PC-3 (cell line): ENCODE results near the gene PKD1L1. TPM values are rescaled to one million over a fixed set of nuclear protein-coding genes. Genes with fewer than 3 reads are reported as not detected.

Experiments
- ATAC-seq: fragments of 200-7000 bp; cut with Tn5 transposase; 2 replicates; pipeline ENCODE4 v1.9.1; 2020; ENCODE audit warnings: mild to moderate bottlenecking, moderate library complexity
- BruUV-seq: library from RNA; stranded (reverse); fragments of 400-500 nt; replicated peaks from 2 replicates; lab custom pipeline; 2021; lab: Mats Ljungman, UMichigan
- CTCF ChIA-PET: fragments of 300-600 bp; sonication (Branson Sonifier 250); formaldehyde crosslinking; loops from one replicate; lab custom pipeline; 2022; ENCODE audit warnings: antibody characterized with exemption; lab: Charles Lee
- POLR2A ChIA-PET: fragments of 300-600 bp; sonication (Branson Sonifier 250); formaldehyde crosslinking; loops from one replicate; lab custom pipeline; 2022; ENCODE audit warnings: antibody characterized with exemption; ENCODE audit not compliant: unreplicated experiment; lab: Charles Lee
- DNase-seq: peaks from one replicate; pipeline ENCODE4 v3.0.0-alpha.2; 2015
- H2AFZ ChIP-seq: fragments of 300-600 bp; sonication (generic); 2 replicates; pipeline ENCODE4 v1.6.0; 2016; ENCODE audit warnings: antibody characterized with exemption, low read length
- H3F3A ChIP-seq: fragments of 300-600 bp; sonication (generic); one replicate; pipeline ENCODE4 v1.6.0; 2017; ENCODE audit warnings: antibody characterized with exemption, low read length, control low read depth, mild to moderate bottlenecking; ENCODE audit not compliant: unreplicated experiment
- H3K27ac ChIP-seq: fragments of 300-600 bp; sonication (generic); 2 replicates; pipeline ENCODE4 v1.5.1; 2016; ENCODE audit warnings: mild to moderate bottlenecking, low read length
- H3K27me3 ChIP-seq: fragments of 300-600 bp; sonication (generic); 2 replicates; pipeline ENCODE4 v1.6.1; 2016; ENCODE audit warnings: low read length, mixed read lengths
- H3K36me3 ChIP-seq: fragments of 300-600 bp; sonication (generic); 2 replicates; pipeline ENCODE4 v1.6.1; 2016; ENCODE audit warnings: low read depth, mixed run types, low read length, mixed read lengths
- H3K4me1 ChIP-seq: fragments of 300-600 bp; sonication (generic); 2 replicates; pipeline ENCODE4 v1.5.1; 2016; ENCODE audit warnings: low read length; ENCODE audit not compliant: insufficient read depth
- H3K4me2 ChIP-seq: fragments of 300-600 bp; sonication (generic); 2 replicates; pipeline ENCODE4 v1.6.0; 2016; ENCODE audit warnings: low read length
- H3K4me3 ChIP-seq: fragments of 300-600 bp; sonication (generic); 2 replicates; pipeline ENCODE4 v1.5.1; 2016; ENCODE audit warnings: mild to moderate bottlenecking, low read length, mixed read lengths
- H3K79me2 ChIP-seq: fragments of 300-600 bp; sonication (generic); 2 replicates; pipeline ENCODE4 v1.6.1; 2017; ENCODE audit warnings: low read length, mixed read lengths
- H3K9ac ChIP-seq: fragments of 300-600 bp; sonication (generic); 2 replicates; pipeline ENCODE4 v1.6.0; 2016; ENCODE audit warnings: mild to moderate bottlenecking, low read length
- H3K9me2 ChIP-seq: fragments of 300-600 bp; sonication (generic); replicated peaks from 2 replicates; pipeline ENCODE4 v1.6.1; 2016; ENCODE audit warnings: mixed run types, low read length, mixed read lengths
- H3K9me3 ChIP-seq: fragments of 300-600 bp; sonication (generic); 2 replicates; pipeline ENCODE4 v1.6.1; 2016; ENCODE audit warnings: low read length, mixed read lengths
- H4K20me1 ChIP-seq: fragments of 300-600 bp; sonication (generic); 2 replicates; pipeline ENCODE4 v1.6.1; 2016; ENCODE audit warnings: low read length, mixed read lengths
- EZH2 ChIP-seq: fragments of 300-600 bp; sonication (generic); IDR thresholded peaks from one replicate; pipeline ENCODE4 v1.6.1; 2017; ENCODE audit warnings: antibody characterized with exemption, mild to moderate bottlenecking, low read length; ENCODE audit not compliant: unreplicated experiment
- EZH2phosphoT487 ChIP-seq: fragments of 300-600 bp; sonication (generic); IDR thresholded peaks from 2 replicates; pipeline ENCODE4 v1.6.1; 2018; ENCODE audit warnings: mild to moderate bottlenecking, antibody characterized with exemption, low read length, borderline replicate concordance
- intact Hi-C: fragments of 100-400 bp; cut with micrococcal nuclease; formaldehyde crosslinking; loops from 2 replicates; pipeline ENCODE4 v1.9.0; 2023
- total RNA-seq: library from RNA; depleted of rRNA; stranded (reverse); fragments of >200 nt; gene quantifications from 2 replicates; pipeline ENCODE4 v1.2.3, GENCODE V29; 2014
- TF ChIP-seq, protein P1 (sequence below): fragments of 300-600 bp; sonication (generic); conservative IDR thresholded peaks from 2 replicates; pipeline ENCODE4 v1.5.1; 2017; ENCODE audit warnings: antibody characterized with exemption, low read depth, mild to moderate bottlenecking, low read length

The PKD1L1 gene
- total RNA-seq, 1 experiment from 2014 or later, result 0.04 TPM

DNA sequence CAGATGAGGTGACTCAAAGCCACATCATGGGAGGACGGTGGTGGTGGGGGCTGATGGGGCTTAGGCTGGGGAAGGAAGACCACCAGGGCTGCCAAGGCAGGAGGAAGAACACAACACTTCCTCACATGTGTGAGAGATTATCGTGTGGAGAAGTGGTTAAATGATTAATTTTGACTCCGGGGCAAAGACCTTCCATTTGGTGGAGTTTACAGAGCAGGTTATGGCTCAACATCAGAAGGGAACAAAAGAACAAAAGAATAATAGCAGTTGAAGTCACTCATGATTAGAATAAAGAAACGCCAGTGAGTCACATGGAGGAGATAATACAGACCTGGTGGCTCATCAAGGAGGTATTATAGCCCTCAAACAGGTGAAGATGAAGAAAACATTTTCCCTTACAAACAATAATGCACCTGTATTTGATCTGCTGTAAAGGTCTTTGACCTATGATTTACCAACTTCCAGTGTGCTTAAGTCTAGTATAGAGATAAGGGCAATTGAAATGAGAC lies 170.1 kb downstream of the PKD1L1 start:
- Histone ChIP-seq H3K9ac (no peak overlapping the region), H4K20me1 (no peaks in the 10 kb centered on the region), H3K27me3 (no peaks in the 10 kb centered on the region), H3K4me1 (peaks cover 46% of the 10 kb centered on the region), H3K9me2 (no peaks in the 10 kb centered on the region), H3F3A (peaks cover under 1% of the 10 kb centered on the region), H3K27ac (0 out of 2 replicates have a peak overlapping the region, but pooled peaks have one; percentile 10), H3K9me3 (no peaks in the 10 kb centered on the region), H3K36me3 (no peaks in the 10 kb centered on the region), H3K79me2 (no peaks in the 10 kb centered on the region), H3K4me2 (no peak overlapping the region), H3K4me3 (no peak overlapping the region), H2AFZ (0 out of 2 replicates have a peak overlapping the region, but pooled peaks have one; percentile 10)
- CTCF ChIA-PET, result no interaction called here
- POLR2A ChIA-PET, result no interaction called here
- TF ChIP-seq, protein P1, sequence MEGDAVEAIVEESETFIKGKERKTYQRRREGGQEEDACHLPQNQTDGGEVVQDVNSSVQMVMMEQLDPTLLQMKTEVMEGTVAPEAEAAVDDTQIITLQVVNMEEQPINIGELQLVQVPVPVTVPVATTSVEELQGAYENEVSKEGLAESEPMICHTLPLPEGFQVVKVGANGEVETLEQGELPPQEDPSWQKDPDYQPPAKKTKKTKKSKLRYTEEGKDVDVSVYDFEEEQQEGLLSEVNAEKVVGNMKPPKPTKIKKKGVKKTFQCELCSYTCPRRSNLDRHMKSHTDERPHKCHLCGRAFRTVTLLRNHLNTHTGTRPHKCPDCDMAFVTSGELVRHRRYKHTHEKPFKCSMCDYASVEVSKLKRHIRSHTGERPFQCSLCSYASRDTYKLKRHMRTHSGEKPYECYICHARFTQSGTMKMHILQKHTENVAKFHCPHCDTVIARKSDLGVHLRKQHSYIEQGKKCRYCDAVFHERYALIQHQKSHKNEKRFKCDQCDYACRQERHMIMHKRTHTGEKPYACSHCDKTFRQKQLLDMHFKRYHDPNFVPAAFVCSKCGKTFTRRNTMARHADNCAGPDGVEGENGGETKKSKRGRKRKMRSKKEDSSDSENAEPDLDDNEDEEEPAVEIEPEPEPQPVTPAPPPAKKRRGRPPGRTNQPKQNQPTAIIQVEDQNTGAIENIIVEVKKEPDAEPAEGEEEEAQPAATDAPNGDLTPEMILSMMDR, result no peak
- TF ChIP-seq EZH2phosphoT487 (no peak), EZH2 (no peak)
- DNase-seq (peak; percentile 65), ATAC-seq (no peak)
- intact Hi-C loops, result no loop called here
- no TSS peak for BruUV-seq

DNA sequence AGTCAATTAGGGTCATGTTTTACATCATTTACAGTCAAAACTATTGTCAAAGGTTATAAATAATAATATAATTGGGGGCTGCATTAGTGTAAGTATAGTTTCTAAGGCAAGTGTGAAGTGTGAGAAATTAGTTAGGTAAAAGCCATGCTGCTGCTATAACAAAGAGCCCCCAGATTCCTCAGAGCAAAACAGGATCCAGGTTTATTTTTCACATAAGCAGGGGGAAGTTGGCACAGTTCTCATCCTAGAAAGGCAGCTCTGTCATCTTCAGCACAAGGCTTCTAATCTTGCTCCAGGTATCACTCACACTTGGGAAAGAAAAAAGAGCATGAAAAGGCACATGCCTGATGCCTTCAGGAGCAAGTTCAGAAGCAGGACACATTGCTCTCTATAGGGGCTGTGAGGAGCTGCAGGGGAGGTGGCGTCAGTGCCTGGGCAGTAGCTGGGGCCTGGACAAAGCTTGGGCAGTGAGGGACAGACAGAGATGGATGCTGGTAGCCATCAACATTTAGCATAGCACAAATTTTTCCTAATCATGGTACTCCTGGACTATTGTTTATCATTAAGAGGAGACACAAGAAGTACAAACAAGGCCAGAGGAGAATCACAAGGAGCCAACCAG lies 170.6 kb downstream of the PKD1L1 start:
- TF ChIP-seq EZH2phosphoT487 (no peak), EZH2 (no peak)
- TF ChIP-seq, protein P1, result no peak
- H3K36me3 ChIP-seq, result no peaks in the 10 kb centered on the region
- CTCF ChIA-PET, result no interaction called here
- POLR2A ChIA-PET, result no interaction called here
- no peaks in the 10 kb centered on the region for H3F3A ChIP-seq
- H2AFZ ChIP-seq, result no peak overlapping the region
- intact Hi-C loops, result no loop called here
- no peaks in the 10 kb centered on the region for H3K79me2 ChIP-seq
- no peak overlapping the region for H3K4me2 ChIP-seq
- 0 out of 2 replicates have a peak overlapping the region, but pooled peaks have one; percentile 10 for H3K27ac ChIP-seq
- no peaks in the 10 kb centered on the region for H4K20me1 ChIP-seq
- H3K9ac ChIP-seq, result no peak overlapping the region
- H3K4me3 ChIP-seq, result no peak overlapping the region
- BruUV-seq, result no TSS peak
- peaks cover 44% of the 10 kb centered on the region for H3K4me1 ChIP-seq
- no peaks in the 10 kb centered on the region for H3K27me3 ChIP-seq
- H3K9me2 ChIP-seq, result no peaks in the 10 kb centered on the region
- no peaks in the 10 kb centered on the region for H3K9me3 ChIP-seq
- DNase-seq (no peak), ATAC-seq (no peak)

- H3K27ac ChIP-seq, result no peak overlapping the region
Observed at GRCh38 chr7:47776335-47776734, 171.9 kb downstream of the PKD1L1 start.

More at GRCh38 chr7:47776335-47776734, 171.9 kb downstream of the PKD1L1 start:
- DNase-seq, result peak; percentile 74
- H3K36me3 ChIP-seq, result no peaks in the 10 kb centered on the region
- H4K20me1 ChIP-seq, result no peaks in the 10 kb centered on the region
- intact Hi-C loops, result no loop called here
- peaks cover 33% of the 10 kb centered on the region for H3K4me1 ChIP-seq
- no peaks in the 10 kb centered on the region for H3F3A ChIP-seq
- H2AFZ ChIP-seq, result no peak overlapping the region
- BruUV-seq, result no TSS peak
- H3K79me2 ChIP-seq, result no peaks in the 10 kb centered on the region
- H3K9ac ChIP-seq, result no peak overlapping the region
- ChIA-PET POLR2A (no interaction called here), CTCF (interaction anchor here (0.6 kb wide), 1 partner anchor 341 kb away, joined by 4 read pairs; no protein-coding TSS in a partner anchor)
- H3K4me3 ChIP-seq, result no peak overlapping the region
- peak; percentile 92 for ATAC-seq
- no peaks in the 10 kb centered on the region for H3K9me2 ChIP-seq
- no peaks in the 10 kb centered on the region for H3K27me3 ChIP-seq
- TF ChIP-seq EZH2phosphoT487, result no peak
- no peaks in the 10 kb centered on the region for H3K9me3 ChIP-seq
- peak overlapping the region; percentile 9 for H3K4me2 ChIP-seq
